Neural cell (in vitro differentiated cells): Measurements from ENCODE around the gene MRPL23. TPM values are rescaled to one million over a fixed set of nuclear protein-coding genes. Genes with fewer than 3 reads are reported as not detected.

ENCODE experiments used
- H2AFZ ChIP-seq: fragments of 200-600, 300-800 bp; sonication (generic), shearing (Covaris generic); 2 replicates; pipeline ENCODE4 v1.6.0; 2014; ENCODE audit warnings: low read depth, mild to moderate bottlenecking, antibody characterized with exemption, low read length, moderate library complexity
- H3F3A ChIP-seq: fragments of 200-600 bp; shearing (Covaris generic); 2 replicates; pipeline ENCODE4 v1.6.1; 2016; ENCODE audit warnings: mild to moderate bottlenecking, moderate library complexity, mixed read lengths, antibody characterized with exemption, low read length; ENCODE audit not compliant: insufficient read depth, poor library complexity, severe bottlenecking
- H3K27ac ChIP-seq: fragments of 200-600, 300-800 bp; sonication (generic), shearing (Covaris generic); 2 replicates; pipeline ENCODE4 v1.5.1; 2014; ENCODE audit warnings: mild to moderate bottlenecking, low read length, moderate library complexity
- H3K27me3 ChIP-seq: fragments of 300-800, 200-600 bp; sonication (generic), shearing (Covaris generic); 2 replicates; pipeline ENCODE4 v1.6.0; 2014; ENCODE audit warnings: mild to moderate bottlenecking, low read depth, low read length, moderate library complexity; ENCODE audit not compliant: insufficient read depth
- H3K36me3 ChIP-seq: fragments of 300-800, 200-600 bp; sonication (generic), shearing (Covaris generic); 2 replicates; pipeline ENCODE4 v1.5.1; 2014; ENCODE audit warnings: mild to moderate bottlenecking, antibody characterized with exemption, low read length, moderate library complexity; ENCODE audit not compliant: insufficient read depth
- H3K4me2 ChIP-seq: fragments of 300-800, 200-600 bp; sonication (generic), shearing (Covaris generic); 2 replicates; pipeline ENCODE4 v1.6.0; 2014; ENCODE audit warnings: mild to moderate bottlenecking, low read length
- H3K4me3 ChIP-seq: fragments of 300-800, 200-600 bp; sonication (generic), shearing (Covaris generic); 2 replicates; pipeline ENCODE4 v1.5.1; 2014; ENCODE audit warnings: mild to moderate bottlenecking, low read length, moderate library complexity
- H3K79me2 ChIP-seq: fragments of 200-600 bp; shearing (Covaris generic); replicated peaks from 2 replicates; pipeline ENCODE4 v1.6.0; 2014; ENCODE audit warnings: mild to moderate bottlenecking, low read length, moderate library complexity; ENCODE audit not compliant: insufficient read depth
- H3K9ac ChIP-seq: fragments of 300-800, 200-600 bp; sonication (generic), shearing (Covaris generic); 2 replicates; pipeline ENCODE4 v1.6.1; 2016; ENCODE audit warnings: mild to moderate bottlenecking, low read length, mixed read lengths
- H3K9me2 ChIP-seq: fragments of 200-600 bp; shearing (Covaris generic); 2 replicates; pipeline ENCODE4 v1.6.1; 2016; ENCODE audit warnings: mild to moderate bottlenecking, low read length, mixed read lengths; ENCODE audit not compliant: insufficient read depth
- H3K9me3 ChIP-seq: fragments of 200-600, 300-800 bp; sonication (generic), shearing (Covaris generic); 2 replicates; pipeline ENCODE4 v1.6.1; 2016; ENCODE audit warnings: mild to moderate bottlenecking, mixed run types, low read length, moderate library complexity, mixed read lengths
- H4K20me1 ChIP-seq: fragments of 200-600 bp; shearing (Covaris generic); 2 replicates; pipeline ENCODE4 v1.6.1; 2016; ENCODE audit warnings: mild to moderate bottlenecking, mixed run types; ENCODE audit not compliant: insufficient read depth
- EP300 ChIP-seq: fragments of 450-650 bp; conservative IDR thresholded peaks from 2 replicates; pipeline ENCODE4 v1.6.1; 2014; ENCODE audit warnings: antibody characterized with exemption, mild to moderate bottlenecking, moderate library complexity; ENCODE audit not compliant: poor library complexity, severe bottlenecking
- EZH2 ChIP-seq: fragments of 200-600, 300-800 bp; shearing (Covaris generic), sonication (generic); IDR thresholded peaks from 2 replicates; pipeline ENCODE4 v1.6.1; 2014; ENCODE audit warnings: antibody characterized with exemption, low read length, borderline replicate concordance, mild to moderate bottlenecking; ENCODE audit not compliant: insufficient read depth, poor library complexity, severe bottlenecking
- MXI1 ChIP-seq: fragments of 450-650 bp; conservative IDR thresholded peaks from 2 replicates; pipeline ENCODE4 v1.6.1; 2014; ENCODE audit warnings: antibody characterized with exemption, mild to moderate bottlenecking; ENCODE audit not compliant: poor library complexity, severe bottlenecking
- POLR2AphosphoS5 ChIP-seq: IDR thresholded peaks from 2 replicates; pipeline ENCODE4 v1.6.1; 2012
- RAD21 ChIP-seq: fragments of 450-650 bp; conservative IDR thresholded peaks from 2 replicates; pipeline ENCODE4 v1.6.1; 2014; ENCODE audit warnings: antibody characterized with exemption, mild to moderate bottlenecking, moderate library complexity
- SMC3 ChIP-seq: fragments of 450-650 bp; conservative IDR thresholded peaks from 2 replicates; pipeline ENCODE4 v1.6.1; 2014; ENCODE audit warnings: antibody characterized with exemption, mild to moderate bottlenecking, moderate library complexity; ENCODE audit not compliant: poor library complexity
- TAF1 ChIP-seq: IDR thresholded peaks from 2 replicates; pipeline ENCODE4 v1.6.1; 2012; ENCODE audit warnings: low read depth
- polyA plus RNA-seq: library from polyadenylated mRNA; depleted of rRNA; stranded (reverse); fragments of >200 nt; gene quantifications from 2 replicates; pipeline ENCODE4 v1.2.3, GENCODE V29; 2014
- TF ChIP-seq, protein P1 (sequence below): IDR thresholded peaks from 2 replicates; pipeline ENCODE4 v1.6.1; 2012; ENCODE audit warnings: borderline replicate concordance
- TF ChIP-seq, protein P2 (sequence below): fragments of 450-650 bp; IDR thresholded peaks from 2 replicates; pipeline ENCODE4 v1.5.1; 2014; ENCODE audit warnings: antibody characterized with exemption, mild to moderate bottlenecking, moderate library complexity; ENCODE audit not compliant: poor library complexity, severe bottlenecking

The MRPL23 gene
- polyA plus RNA-seq, 1 donor from 2014 or later, result 154 TPM

DNA sequence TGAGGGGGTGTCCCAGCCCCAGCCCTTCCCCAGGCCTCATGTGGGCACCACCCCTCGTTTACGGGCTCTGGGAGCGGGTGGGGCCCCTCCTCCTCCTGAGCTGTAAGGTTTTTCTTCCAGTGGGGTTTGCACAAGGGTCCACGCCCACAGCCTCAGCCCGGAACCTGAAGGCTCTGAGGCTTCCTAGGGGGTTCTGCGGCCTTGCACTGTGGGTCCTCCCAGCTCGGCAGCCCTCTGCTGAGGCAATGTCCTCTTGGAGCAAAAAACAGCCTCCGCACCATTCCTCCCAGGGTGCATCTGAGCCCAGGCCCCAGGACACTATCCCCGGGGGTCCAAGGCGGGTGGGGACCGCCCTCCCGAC lies 36.4 kb downstream of the MRPL23 start:
- Histone ChIP-seq H2AFZ (no peak overlapping the region), H3K9ac (no peak overlapping the region), H3K4me3 (no peak overlapping the region), H3K9me2 (no peaks in the 10 kb centered on the region), H3K9me3 (no peaks in the 10 kb centered on the region), H3K4me2 (no peak overlapping the region), H4K20me1 (no peaks in the 10 kb centered on the region), H3K79me2 (no peaks in the 10 kb centered on the region), H3K36me3 (no peaks in the 10 kb centered on the region), H3K27me3 (no peaks in the 10 kb centered on the region), H3K27ac (no peak overlapping the region), H3F3A (no peaks in the 10 kb centered on the region)
- TF ChIP-seq EP300 (no peak), EZH2 (no peak), RAD21 (no peak), POLR2AphosphoS5 (no peak), SMC3 (no peak), TAF1 (no peak)

DNA sequence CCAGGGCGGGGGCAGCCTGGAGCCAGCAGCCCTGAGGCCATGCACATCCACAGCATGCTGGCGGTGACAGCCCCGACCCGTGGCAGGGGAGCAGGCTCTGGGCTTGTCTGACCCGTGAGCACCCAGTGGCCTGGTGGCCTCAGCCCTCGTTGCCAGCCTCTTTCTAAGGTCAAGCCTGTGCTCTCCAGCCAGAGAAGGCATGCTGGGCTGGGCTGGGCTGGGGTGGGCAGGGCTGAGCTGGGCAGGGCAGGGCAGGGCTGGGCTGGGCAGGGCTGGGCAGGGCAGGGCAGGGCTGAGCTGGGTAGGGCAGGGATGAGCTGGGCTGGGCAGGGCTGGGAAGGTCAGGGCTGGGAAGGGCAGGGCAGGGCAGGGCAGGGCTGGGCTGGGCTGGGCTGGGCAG lies 39.9 kb downstream of the MRPL23 start:
- H3K9me2 ChIP-seq, result no peaks in the 10 kb centered on the region
- H3K4me3 ChIP-seq, result no peak overlapping the region
- H4K20me1 ChIP-seq, result no peaks in the 10 kb centered on the region
- no peak for TF ChIP-seq EP300
- no peak for TF ChIP-seq TAF1
- no peak for TF ChIP-seq EZH2
- no peak for TF ChIP-seq MXI1
- TF ChIP-seq, protein P1, sequence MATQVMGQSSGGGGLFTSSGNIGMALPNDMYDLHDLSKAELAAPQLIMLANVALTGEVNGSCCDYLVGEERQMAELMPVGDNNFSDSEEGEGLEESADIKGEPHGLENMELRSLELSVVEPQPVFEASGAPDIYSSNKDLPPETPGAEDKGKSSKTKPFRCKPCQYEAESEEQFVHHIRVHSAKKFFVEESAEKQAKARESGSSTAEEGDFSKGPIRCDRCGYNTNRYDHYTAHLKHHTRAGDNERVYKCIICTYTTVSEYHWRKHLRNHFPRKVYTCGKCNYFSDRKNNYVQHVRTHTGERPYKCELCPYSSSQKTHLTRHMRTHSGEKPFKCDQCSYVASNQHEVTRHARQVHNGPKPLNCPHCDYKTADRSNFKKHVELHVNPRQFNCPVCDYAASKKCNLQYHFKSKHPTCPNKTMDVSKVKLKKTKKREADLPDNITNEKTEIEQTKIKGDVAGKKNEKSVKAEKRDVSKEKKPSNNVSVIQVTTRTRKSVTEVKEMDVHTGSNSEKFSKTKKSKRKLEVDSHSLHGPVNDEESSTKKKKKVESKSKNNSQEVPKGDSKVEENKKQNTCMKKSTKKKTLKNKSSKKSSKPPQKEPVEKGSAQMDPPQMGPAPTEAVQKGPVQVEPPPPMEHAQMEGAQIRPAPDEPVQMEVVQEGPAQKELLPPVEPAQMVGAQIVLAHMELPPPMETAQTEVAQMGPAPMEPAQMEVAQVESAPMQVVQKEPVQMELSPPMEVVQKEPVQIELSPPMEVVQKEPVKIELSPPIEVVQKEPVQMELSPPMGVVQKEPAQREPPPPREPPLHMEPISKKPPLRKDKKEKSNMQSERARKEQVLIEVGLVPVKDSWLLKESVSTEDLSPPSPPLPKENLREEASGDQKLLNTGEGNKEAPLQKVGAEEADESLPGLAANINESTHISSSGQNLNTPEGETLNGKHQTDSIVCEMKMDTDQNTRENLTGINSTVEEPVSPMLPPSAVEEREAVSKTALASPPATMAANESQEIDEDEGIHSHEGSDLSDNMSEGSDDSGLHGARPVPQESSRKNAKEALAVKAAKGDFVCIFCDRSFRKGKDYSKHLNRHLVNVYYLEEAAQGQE, result no peak
- TF ChIP-seq RAD21, result no peak
- no peak for TF ChIP-seq SMC3
- H3F3A ChIP-seq, result no peaks in the 10 kb centered on the region
- H3K36me3 ChIP-seq, result no peaks in the 10 kb centered on the region
- H3K27me3 ChIP-seq, result no peaks in the 10 kb centered on the region
- no peaks in the 10 kb centered on the region for H3K79me2 ChIP-seq
- H3K4me2 ChIP-seq, result no peak overlapping the region
- no peak overlapping the region for H3K9ac ChIP-seq
- H3K27ac ChIP-seq, result no peak overlapping the region
- H2AFZ ChIP-seq, result no peak overlapping the region
- no peaks in the 10 kb centered on the region for H3K9me3 ChIP-seq

DNA sequence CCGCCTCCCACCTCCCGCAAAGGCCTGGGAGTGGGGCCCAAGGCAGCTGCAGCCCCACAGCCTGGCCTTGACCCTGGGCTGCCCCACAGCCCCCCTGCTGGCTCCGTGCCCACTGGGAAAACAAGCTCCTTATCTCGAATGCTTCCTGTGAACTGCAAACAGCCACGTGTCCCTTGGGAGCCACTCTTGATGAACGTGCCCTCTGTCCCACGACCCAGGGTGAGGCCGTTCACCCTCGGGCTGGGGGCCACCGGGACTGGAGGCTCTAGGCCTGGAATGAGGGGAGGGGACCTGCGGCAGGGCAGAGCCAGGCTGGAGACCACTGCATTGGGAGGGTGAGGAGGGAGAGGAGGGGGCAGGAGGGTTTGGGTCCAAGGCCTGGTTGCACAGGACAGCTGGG lies 41.0 kb downstream of the MRPL23 start:
- H2AFZ ChIP-seq, result no peak overlapping the region
- no peak for TF ChIP-seq SMC3
- TF ChIP-seq TAF1, result no peak
- TF ChIP-seq POLR2AphosphoS5, result no peak
- TF ChIP-seq RAD21, result no peak
- TF ChIP-seq, protein P2, sequence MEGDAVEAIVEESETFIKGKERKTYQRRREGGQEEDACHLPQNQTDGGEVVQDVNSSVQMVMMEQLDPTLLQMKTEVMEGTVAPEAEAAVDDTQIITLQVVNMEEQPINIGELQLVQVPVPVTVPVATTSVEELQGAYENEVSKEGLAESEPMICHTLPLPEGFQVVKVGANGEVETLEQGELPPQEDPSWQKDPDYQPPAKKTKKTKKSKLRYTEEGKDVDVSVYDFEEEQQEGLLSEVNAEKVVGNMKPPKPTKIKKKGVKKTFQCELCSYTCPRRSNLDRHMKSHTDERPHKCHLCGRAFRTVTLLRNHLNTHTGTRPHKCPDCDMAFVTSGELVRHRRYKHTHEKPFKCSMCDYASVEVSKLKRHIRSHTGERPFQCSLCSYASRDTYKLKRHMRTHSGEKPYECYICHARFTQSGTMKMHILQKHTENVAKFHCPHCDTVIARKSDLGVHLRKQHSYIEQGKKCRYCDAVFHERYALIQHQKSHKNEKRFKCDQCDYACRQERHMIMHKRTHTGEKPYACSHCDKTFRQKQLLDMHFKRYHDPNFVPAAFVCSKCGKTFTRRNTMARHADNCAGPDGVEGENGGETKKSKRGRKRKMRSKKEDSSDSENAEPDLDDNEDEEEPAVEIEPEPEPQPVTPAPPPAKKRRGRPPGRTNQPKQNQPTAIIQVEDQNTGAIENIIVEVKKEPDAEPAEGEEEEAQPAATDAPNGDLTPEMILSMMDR, result no peak
- TF ChIP-seq EP300, result no peak
- no peak for TF ChIP-seq MXI1
- TF ChIP-seq EZH2, result no peak
- TF ChIP-seq, protein P1, result no peak
- no peaks in the 10 kb centered on the region for H3F3A ChIP-seq
- H3K36me3 ChIP-seq, result no peaks in the 10 kb centered on the region
- H3K79me2 ChIP-seq, result no peaks in the 10 kb centered on the region
- H3K27me3 ChIP-seq, result no peaks in the 10 kb centered on the region
- no peaks in the 10 kb centered on the region for H3K9me2 ChIP-seq
- no peaks in the 10 kb centered on the region for H3K9me3 ChIP-seq
- H3K4me3 ChIP-seq, result no peak overlapping the region
- H4K20me1 ChIP-seq, result no peaks in the 10 kb centered on the region
- no peak overlapping the region for H3K4me2 ChIP-seq
- no peak overlapping the region for H3K9ac ChIP-seq
- no peak overlapping the region for H3K27ac ChIP-seq
